ENCODE data around the gene TRRAP. TPM values are rescaled to one million over a fixed set of nuclear protein-coding genes. Genes with fewer than 3 reads are reported as not detected.
A peak's percentile ranks its signal among the peaks of the same experiment; 100 is the strongest.

TRRAP gene
- 30.4 to 46.3 TPM (median 32.0 TPM) in 3 replicates for total RNA-seq
- long read RNA-seq, partial matches to known transcripts, result 14 of 16 reads
- long read RNA-seq, other reads (novel, unspliced or antisense), result 2 of 16 reads

DNA sequence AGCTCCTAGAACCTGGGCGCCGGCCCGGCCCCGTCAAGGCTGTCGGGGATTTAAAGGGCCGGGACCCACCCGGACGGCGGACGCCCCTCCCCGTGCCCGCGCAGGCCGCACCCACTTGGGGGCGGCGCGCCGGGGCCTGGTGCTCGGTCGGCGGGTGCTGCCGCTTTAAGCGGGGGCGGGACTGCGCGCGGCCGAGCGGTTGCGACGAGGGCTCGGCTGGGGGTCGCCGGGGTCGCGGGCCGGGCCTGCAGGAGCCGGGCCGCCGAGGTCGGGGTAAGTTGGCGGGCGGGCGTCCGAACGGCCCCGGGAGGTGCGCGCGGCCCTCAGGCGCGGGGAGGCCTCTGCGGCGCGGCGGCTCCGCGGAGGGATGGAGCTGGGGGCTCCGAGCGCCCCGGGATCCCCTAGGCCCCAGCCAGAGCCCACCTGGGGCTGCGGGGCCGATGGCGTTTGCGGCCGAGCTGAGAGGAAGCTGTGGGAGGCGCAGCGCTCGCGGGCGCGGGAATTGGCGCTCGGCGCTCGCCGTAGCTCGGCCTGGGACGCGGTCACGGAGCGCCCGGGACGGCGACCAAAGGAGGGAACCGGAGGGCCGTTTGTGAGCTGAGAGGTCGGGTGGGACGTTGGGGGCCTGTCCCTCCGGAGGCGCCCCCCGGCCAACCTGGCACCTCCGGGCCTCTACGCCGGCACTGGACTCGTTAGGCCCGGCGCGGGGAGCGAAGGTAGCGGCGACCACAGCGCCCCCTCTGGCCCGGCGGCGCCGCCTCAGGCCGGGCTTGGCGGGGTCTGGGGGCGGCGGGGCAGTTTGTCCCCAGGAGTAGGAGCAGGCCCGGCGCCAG lies at the start of gene TRRAP:
TRRAP (plus strand) TSS at position 168 of the 833 bp plus-strand sequence. CDS start 2,619 bp downstream, outside the sequence.
- Mint-ChIP-seq H3K4me1 (ENCODE audit: low read depth) (peaks cover 23% of the 10 kb centered on the region), H3K27ac (ENCODE audit: unreplicated experiment) (peak within 1 kb of the TSS; percentile 74), H3K36me3 (ENCODE audit: low read depth) (peaks cover 11% of the 10 kb centered on the region), H3K27me3 (ENCODE audit: low read depth) (no peaks in the 10 kb centered on the region), H3K9me3 (ENCODE audit: low read depth) (no peaks in the 10 kb centered on the region), H3K4me3 (ENCODE audit: unreplicated experiment) (peak within 1 kb of the TSS; percentile 83)
- TF ChIP-seq, protein P1, sequence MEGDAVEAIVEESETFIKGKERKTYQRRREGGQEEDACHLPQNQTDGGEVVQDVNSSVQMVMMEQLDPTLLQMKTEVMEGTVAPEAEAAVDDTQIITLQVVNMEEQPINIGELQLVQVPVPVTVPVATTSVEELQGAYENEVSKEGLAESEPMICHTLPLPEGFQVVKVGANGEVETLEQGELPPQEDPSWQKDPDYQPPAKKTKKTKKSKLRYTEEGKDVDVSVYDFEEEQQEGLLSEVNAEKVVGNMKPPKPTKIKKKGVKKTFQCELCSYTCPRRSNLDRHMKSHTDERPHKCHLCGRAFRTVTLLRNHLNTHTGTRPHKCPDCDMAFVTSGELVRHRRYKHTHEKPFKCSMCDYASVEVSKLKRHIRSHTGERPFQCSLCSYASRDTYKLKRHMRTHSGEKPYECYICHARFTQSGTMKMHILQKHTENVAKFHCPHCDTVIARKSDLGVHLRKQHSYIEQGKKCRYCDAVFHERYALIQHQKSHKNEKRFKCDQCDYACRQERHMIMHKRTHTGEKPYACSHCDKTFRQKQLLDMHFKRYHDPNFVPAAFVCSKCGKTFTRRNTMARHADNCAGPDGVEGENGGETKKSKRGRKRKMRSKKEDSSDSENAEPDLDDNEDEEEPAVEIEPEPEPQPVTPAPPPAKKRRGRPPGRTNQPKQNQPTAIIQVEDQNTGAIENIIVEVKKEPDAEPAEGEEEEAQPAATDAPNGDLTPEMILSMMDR (IDR thresholded peaks at IDR 0.05), result peak; percentile 99
- no peak for DNase-seq (ENCODE audit: low spot score)

DNA sequence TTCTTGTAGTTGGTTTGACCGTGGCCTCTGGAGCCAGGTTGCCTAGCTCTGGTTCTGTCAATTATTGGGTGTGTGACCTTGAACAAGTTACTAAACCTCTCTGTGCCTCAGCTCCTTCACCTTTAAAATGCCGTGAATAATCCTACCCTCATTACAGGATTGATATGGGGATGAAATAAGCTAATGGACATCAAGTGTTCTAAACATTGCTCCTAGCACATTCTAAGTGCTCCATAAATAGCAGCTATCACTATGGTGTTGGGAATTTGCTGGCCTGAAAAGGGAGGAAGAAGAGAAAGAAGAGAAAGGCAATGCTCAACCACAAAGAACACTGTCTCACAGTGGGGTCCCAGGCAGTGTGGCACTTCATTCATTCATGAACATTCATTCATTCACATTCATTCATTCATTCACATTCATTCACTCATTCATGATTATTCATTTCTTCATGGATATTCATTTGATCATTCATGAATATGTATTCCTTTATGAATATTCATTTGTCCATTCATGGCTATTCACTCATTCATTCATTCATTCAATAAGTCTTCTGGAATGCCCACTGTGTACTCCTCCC lies 47.3 kb upstream of the TRRAP start:
- Mint-ChIP-seq H3K9me3 (ENCODE audit: low read depth) (no peaks in the 10 kb centered on the region), H3K4me1 (ENCODE audit: low read depth) (peaks cover 2% of the 10 kb centered on the region), H3K27ac (ENCODE audit: unreplicated experiment) (no peak overlapping the region), H3K27me3 (ENCODE audit: low read depth) (peaks cover 30% of the 10 kb centered on the region), H3K36me3 (ENCODE audit: low read depth) (no peaks in the 10 kb centered on the region), H3K4me3 (ENCODE audit: unreplicated experiment) (no peak overlapping the region)
- TF ChIP-seq, protein P1 (IDR thresholded peaks at IDR 0.05), result no peak
- DNase-seq (ENCODE audit: low spot score), result no peak

DNA sequence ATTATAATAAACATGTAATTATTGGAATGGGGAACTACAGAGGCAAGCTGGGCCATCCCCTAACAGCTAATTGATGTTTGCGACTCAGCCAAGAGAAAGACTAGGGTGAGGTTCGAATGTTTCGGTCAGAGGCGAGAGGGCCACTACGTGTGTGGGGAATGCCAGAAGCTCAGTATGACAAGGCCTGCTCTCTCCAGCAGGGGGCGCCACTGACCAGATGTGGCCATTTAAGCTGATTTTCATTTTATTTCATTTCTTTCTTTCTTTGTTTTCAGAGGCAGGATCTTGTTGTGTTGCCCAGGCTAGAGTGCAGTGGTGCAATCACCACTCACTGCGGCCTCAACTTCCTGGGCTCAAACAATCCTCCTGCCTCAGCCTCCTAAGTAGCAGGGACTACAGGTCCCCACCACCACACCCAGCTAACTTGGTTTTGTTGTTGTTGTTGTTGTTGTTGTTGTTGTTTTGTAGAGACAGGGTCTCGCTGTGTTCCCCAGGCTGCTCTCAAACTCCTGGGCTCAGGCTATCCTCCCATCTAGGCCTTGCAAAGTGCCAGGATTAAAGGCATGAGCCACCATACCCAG lies 46.6 kb upstream of the TRRAP start:
- Mint-ChIP-seq H3K36me3 (ENCODE audit: low read depth) (no peaks in the 10 kb centered on the region), H3K9me3 (ENCODE audit: low read depth) (no peaks in the 10 kb centered on the region), H3K27me3 (ENCODE audit: low read depth) (peaks cover 31% of the 10 kb centered on the region), H3K4me3 (ENCODE audit: unreplicated experiment) (no peak overlapping the region), H3K4me1 (ENCODE audit: low read depth) (peaks cover 1% of the 10 kb centered on the region), H3K27ac (ENCODE audit: unreplicated experiment) (no peak overlapping the region)
- DNase-seq (ENCODE audit: low spot score), result no peak
- TF ChIP-seq, protein P1 (IDR thresholded peaks at IDR 0.05), result peak; percentile 77

DNA sequence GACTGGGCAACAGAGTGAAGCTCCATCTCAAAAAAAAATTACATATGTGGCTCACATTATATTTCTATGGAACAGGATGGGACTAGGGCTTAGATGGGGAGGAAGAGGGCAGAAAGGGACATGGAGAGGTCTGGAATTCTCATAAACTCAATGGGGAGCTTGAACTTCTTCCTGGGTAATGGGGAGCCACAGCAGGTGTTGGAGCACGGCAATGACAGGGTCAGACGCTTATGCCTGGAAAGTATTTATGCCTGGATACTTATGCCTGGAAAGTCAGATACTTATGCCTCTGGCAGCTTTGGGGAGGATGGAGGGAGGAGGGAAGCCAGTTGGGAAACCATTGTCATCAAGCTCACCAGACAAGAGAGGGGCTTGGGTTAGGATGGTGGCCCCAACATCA lies 45.3 kb upstream of the TRRAP start:
- H3K27ac Mint-ChIP-seq (ENCODE audit: unreplicated experiment), result no peak overlapping the region
- H3K4me3 Mint-ChIP-seq (ENCODE audit: unreplicated experiment), result no peak overlapping the region
- H3K36me3 Mint-ChIP-seq (ENCODE audit: low read depth), result no peaks in the 10 kb centered on the region
- TF ChIP-seq, protein P1 (IDR thresholded peaks at IDR 0.05), result no peak
- H3K27me3 Mint-ChIP-seq (ENCODE audit: low read depth), result peaks cover 31% of the 10 kb centered on the region
- peaks cover 6% of the 10 kb centered on the region for H3K4me1 Mint-ChIP-seq (ENCODE audit: low read depth)
- no peaks in the 10 kb centered on the region for H3K9me3 Mint-ChIP-seq (ENCODE audit: low read depth)
- no peak for DNase-seq (ENCODE audit: low spot score)

DNA sequence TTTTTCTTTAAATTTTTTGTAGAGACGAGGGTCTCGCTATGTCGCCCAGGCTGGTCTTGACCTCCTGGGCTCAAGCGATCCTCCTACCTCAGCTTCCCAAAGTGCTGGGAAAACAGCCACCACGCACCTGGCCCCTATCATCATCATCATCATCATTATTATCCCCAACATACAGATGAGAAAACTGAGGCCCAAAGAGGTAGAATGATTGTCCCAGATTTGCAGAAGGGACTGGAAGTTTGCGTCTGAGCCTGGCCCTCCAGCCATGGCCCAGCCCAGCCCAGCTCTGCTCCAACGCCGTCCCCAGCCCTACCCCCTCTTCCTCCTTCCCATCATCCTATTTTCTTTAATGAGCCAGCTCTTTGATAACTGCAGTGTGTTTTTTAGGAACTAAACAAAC lies 43.4 kb upstream of the TRRAP start:
- Mint-ChIP-seq H3K27me3 (ENCODE audit: low read depth) (peaks cover 31% of the 10 kb centered on the region), H3K9me3 (ENCODE audit: low read depth) (no peaks in the 10 kb centered on the region), H3K36me3 (ENCODE audit: low read depth) (no peaks in the 10 kb centered on the region), H3K4me1 (ENCODE audit: low read depth) (peaks cover 6% of the 10 kb centered on the region), H3K4me3 (ENCODE audit: unreplicated experiment) (no peak overlapping the region), H3K27ac (ENCODE audit: unreplicated experiment) (no peak overlapping the region)
- no peak for DNase-seq (ENCODE audit: low spot score)
- TF ChIP-seq, protein P1 (IDR thresholded peaks at IDR 0.05), result no peak

Measured in chondrocyte (in vitro differentiated cells).